Thoracic aorta (tissue), 2 donors: ENCODE data around the gene LMO7. TPM values are rescaled to one million over a fixed set of nuclear protein-coding genes. Genes with fewer than 3 reads are reported as not detected.
A peak's percentile ranks its signal among the peaks of the same experiment; 100 is the strongest.
"Not testable (repeated sequence)": the region's sequence is repeated elsewhere in the genome, so short reads cannot be mapped to it uniquely, and the experiment has no call there.

ENCODE experiments used
- ATAC-seq: fragments of 150-250 bp; one replicate; pipeline ENCODE4 v1.8.0; 2017; ENCODE audit warnings: low read depth; ENCODE audit not compliant: insufficient number of reproducible peaks, low FRiP score
- DNase-seq: peaks from one replicate; pipeline ENCODE4 v3.0.0-alpha.2; 2020; ENCODE audit warnings: low spot score
- H3K27ac ChIP-seq, 2 donors: fragments of 200-600 bp; sonication (generic); 1 replicate in 1 of 2; 2 replicates in 1 of 2; pipeline ENCODE4 v1.5.1; 2016; ENCODE audit warnings: mild to moderate bottlenecking in 2 of 2, moderate library complexity in 2 of 2
- H3K27me3 ChIP-seq: fragments of 200-600 bp; sonication (generic); replicated peaks from 2 replicates; pipeline ENCODE4 v1.6.0; 2016; ENCODE audit warnings: mild to moderate bottlenecking; ENCODE audit not compliant: insufficient read depth
- H3K36me3 ChIP-seq: fragments of 200-600 bp; sonication (generic); one replicate; pipeline ENCODE4 v1.5.1; 2016
- H3K4me1 ChIP-seq, 2 donors: fragments of 200-600 bp; sonication (generic); 1 replicate in 1 of 2; 2 replicates in 1 of 2; pipeline versions ENCODE4 v1.5.1 to v1.6.0; 2016; ENCODE audit warnings: low read depth in 2 of 2, mild to moderate bottlenecking in 1 of 2; ENCODE audit not compliant: control insufficient read depth in 1 of 2
- H3K4me3 ChIP-seq: fragments of 200-600 bp; sonication (generic); 2 replicates; pipeline ENCODE4 v1.5.1; 2016; ENCODE audit warnings: mild to moderate bottlenecking
- H3K9me3 ChIP-seq: fragments of 200-600 bp; sonication (generic); 2 replicates; pipeline ENCODE4 v1.5.1; 2016
- total RNA-seq, 2 donors: library from RNA; depleted of rRNA; stranded (reverse); fragments of >200 nt; gene quantifications; one replicate each; pipeline versions ENCODE4 v1.1.0 to v1.2.3, GENCODE V29; 2016
- TF ChIP-seq, protein P1 (sequence below): fragments of 200-600 bp; sonication (generic); IDR thresholded peaks from one replicate; pipeline ENCODE4 v1.5.1; 2019; ENCODE audit warnings: antibody characterized with exemption

Gene LMO7
- total RNA-seq, 2 donors from 2014 or later: 76.3 to 89.9 TPM

DNA sequence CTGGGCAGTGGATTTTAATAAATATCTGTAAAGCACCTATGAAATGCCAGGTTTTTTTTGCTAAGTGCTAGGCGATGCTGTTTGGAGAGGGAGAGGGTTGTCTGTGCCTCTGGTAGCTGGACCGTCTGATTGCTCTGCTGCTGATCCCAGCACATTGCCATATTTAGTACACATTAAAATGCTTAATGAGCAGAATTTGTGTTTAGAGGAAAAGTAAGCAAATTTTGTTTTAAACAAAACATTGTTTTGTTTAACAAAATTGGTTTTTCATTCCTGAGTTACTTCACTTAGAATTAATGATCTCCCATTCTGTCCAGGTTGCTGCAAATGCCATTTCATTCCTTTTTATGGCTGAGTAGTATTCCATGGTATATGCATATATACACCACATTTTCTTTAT, 85.2 kb downstream of the LMO7 start:
- DNase-seq (no peak), ATAC-seq (no peak)
- Histone ChIP-seq H3K36me3 (no peaks in the 10 kb centered on the region), H3K27ac (no peak overlapping the region), H3K4me1 (peaks cover 0 to 18% of the 10 kb centered on the region in 2 donors), H3K27me3 (no peaks in the 10 kb centered on the region), H3K4me3 (no peak overlapping the region), H3K9me3 (no peaks in the 10 kb centered on the region)
- TF ChIP-seq, protein P1, sequence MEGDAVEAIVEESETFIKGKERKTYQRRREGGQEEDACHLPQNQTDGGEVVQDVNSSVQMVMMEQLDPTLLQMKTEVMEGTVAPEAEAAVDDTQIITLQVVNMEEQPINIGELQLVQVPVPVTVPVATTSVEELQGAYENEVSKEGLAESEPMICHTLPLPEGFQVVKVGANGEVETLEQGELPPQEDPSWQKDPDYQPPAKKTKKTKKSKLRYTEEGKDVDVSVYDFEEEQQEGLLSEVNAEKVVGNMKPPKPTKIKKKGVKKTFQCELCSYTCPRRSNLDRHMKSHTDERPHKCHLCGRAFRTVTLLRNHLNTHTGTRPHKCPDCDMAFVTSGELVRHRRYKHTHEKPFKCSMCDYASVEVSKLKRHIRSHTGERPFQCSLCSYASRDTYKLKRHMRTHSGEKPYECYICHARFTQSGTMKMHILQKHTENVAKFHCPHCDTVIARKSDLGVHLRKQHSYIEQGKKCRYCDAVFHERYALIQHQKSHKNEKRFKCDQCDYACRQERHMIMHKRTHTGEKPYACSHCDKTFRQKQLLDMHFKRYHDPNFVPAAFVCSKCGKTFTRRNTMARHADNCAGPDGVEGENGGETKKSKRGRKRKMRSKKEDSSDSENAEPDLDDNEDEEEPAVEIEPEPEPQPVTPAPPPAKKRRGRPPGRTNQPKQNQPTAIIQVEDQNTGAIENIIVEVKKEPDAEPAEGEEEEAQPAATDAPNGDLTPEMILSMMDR: no peak

DNA sequence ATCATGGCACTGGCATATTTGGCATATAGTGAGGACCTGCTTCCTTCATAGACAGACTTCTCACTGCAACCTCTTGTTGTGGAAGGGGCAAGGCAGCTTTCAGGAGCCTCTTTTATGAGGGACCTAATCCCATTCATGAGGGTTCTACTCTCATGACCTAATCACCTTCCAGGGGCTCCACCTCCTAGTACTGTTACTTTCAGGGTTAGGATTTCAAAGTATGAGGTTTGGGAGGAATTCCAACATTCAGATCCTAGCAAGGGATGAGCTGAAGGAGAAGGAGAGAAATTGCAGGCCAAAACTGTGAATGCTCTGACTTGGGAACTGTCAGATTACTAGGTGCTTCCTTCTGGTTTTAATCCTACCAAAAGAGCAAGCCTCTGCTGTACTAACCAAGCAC, 87.8 kb downstream of the LMO7 start:
- H3K9me3 ChIP-seq: no peaks in the 10 kb centered on the region
- TF ChIP-seq, protein P1: no peak
- H3K36me3 ChIP-seq: no peaks in the 10 kb centered on the region
- ATAC-seq (no peak), DNase-seq (no peak)
- H3K4me3 ChIP-seq: no peak overlapping the region
- no peaks in the 10 kb centered on the region for H3K27me3 ChIP-seq
- H3K4me1 ChIP-seq: peaks cover 0 to 21% of the 10 kb centered on the region in 2 donors
- H3K27ac ChIP-seq: peak overlapping the region in 1 of 2 donors; percentile 8

DNA sequence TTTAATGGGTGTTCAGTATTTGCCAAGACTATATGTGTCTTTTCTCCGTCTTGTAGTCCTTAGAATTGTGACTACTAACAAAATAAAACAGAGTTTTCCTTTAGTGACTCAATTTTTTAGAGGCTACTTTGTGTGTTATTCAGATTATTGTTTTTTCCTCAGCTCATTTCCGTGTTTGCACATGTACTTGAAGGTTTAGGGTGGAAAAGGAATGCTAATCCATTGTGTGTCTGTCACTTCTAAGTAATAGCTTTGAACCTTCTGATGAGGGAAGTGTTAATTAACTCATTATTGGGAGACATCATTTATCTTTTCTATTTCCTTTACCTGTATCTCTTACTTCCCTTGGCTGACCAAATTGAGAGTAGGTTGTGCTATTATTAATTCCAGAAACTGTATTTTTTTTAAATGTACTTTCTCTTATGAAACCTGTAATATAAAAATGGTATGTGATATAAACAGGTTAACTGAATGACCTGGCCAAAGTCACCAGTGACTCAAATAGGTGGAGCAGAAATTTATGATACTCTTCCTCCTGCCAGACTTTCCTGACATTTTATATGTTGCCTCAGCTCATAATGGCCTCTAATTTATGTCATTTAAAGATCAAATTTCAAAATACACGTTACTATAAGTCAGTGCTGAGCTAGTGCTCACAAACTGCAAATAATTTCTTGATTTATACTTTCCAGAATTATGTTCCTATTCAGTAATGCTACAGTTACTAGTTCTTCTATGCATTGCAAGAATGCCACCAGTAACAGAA, 88.8 kb downstream of the LMO7 start:
- ATAC-seq (no peak), DNase-seq (no peak)
- H3K27me3 ChIP-seq: no peaks in the 10 kb centered on the region

DNA sequence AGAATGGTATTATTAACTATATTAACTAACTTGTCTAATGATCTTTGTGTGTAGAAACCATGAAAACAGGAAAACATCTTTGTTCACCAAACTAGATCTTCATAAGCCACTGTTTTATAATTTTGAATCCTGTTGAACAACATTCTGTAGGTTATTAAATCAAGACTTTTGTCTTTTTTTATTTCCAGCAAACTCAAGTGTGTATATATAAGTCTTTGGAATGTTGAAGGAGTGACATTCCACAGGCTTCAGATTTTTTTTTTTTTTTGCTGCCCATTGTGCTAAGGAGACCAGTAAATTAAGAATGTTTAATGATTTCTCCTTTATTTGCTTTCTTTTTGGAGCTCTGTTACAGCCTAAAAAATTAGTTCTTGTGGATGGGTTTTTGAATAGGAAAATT, 89.6 kb downstream of the LMO7 start:
- Histone ChIP-seq H3K9me3 (no peaks in the 10 kb centered on the region), H3K27ac (no peak overlapping the region), H3K4me1 (peaks cover 0 to 21% of the 10 kb centered on the region in 2 donors), H3K27me3 (no peaks in the 10 kb centered on the region), H3K36me3 (no peaks in the 10 kb centered on the region), H3K4me3 (peak overlapping the region; percentile 15)
- TF ChIP-seq, protein P1: no peak
- ATAC-seq: no peak
- no peak for DNase-seq

More for the DNA sequence above, 88.8 kb downstream of the LMO7 start:
- no peaks in the 10 kb centered on the region for H3K9me3 ChIP-seq
- H3K36me3 ChIP-seq: no peaks in the 10 kb centered on the region
- H3K4me1 ChIP-seq: peaks cover 0 to 21% of the 10 kb centered on the region in 2 donors
- peak overlapping the region in 1 of 2 donors; percentile 8 for H3K27ac ChIP-seq
- H3K4me3 ChIP-seq: no peak overlapping the region
- TF ChIP-seq, protein P1: no peak

DNA sequence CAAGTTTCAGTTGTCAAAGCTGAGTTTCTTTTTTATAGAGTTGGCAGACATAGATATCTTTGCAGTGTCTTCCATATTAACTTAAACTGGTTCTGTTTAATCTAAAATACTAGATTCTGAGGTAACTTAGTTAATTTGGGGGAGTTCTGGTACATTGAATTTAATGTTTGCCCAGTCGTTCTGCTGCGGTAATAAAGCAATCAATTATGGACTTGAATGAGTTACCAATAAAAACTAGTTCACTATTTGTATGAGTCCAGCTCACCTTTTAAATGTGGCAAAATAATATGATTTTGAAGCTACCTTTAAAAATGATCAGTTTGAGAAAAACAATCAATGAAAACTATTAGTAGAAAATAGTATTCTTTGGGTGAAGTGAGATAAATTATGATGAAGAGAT, 90.2 kb downstream of the LMO7 start:
- Histone ChIP-seq H3K27me3 (no peaks in the 10 kb centered on the region), H3K4me1 (peaks cover 0 to 21% of the 10 kb centered on the region in 2 donors), H3K9me3 (no peaks in the 10 kb centered on the region), H3K27ac (no peak overlapping the region), H3K36me3 (no peaks in the 10 kb centered on the region), H3K4me3 (peak overlapping the region; percentile 15)
- no peak for ATAC-seq
- TF ChIP-seq, protein P1: no peak
- no peak for DNase-seq

DNA sequence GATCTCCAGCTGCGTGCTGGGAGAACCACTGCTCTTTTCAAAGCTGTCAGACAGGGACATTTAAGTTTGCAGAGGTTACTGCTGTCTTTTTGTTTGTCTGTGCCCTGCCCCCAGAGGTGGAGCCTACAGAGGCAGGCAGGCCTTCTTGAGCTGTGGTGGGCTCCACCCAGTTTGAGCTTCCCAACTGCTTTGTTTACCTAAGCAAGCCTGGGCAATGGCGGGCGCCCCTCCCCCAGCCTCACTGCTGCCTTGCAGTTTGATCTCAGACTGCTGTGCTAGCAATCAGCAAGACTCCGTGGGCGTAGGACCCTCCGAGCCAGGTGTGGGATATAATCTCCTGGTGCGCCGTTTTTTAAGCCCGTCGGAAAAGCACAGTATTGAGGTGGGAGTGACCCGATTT, 97.0 kb downstream of the LMO7 start:
- not testable (repeated sequence) for DNase-seq, ATAC-seq, H3K27ac ChIP-seq, H3K27me3 ChIP-seq, H3K36me3 ChIP-seq, H3K9me3 ChIP-seq, H3K4me3 ChIP-seq
- peaks cover 6 to 14% of the 10 kb centered on the region in 2 donors for H3K4me1 ChIP-seq
